GM18517 (cell line): ENCODE measurements around the gene OLFM1.

ENCODE experiments used
- ATAC-seq: cut with Tn5 transposase; IDR thresholded peaks from one replicate; pipeline ENCODE4 v1.9.1; 2021; ENCODE audit warnings: mild to moderate bottlenecking, moderate library complexity; ENCODE audit not compliant: unreplicated experiment

OLFM1 gene

DNA sequence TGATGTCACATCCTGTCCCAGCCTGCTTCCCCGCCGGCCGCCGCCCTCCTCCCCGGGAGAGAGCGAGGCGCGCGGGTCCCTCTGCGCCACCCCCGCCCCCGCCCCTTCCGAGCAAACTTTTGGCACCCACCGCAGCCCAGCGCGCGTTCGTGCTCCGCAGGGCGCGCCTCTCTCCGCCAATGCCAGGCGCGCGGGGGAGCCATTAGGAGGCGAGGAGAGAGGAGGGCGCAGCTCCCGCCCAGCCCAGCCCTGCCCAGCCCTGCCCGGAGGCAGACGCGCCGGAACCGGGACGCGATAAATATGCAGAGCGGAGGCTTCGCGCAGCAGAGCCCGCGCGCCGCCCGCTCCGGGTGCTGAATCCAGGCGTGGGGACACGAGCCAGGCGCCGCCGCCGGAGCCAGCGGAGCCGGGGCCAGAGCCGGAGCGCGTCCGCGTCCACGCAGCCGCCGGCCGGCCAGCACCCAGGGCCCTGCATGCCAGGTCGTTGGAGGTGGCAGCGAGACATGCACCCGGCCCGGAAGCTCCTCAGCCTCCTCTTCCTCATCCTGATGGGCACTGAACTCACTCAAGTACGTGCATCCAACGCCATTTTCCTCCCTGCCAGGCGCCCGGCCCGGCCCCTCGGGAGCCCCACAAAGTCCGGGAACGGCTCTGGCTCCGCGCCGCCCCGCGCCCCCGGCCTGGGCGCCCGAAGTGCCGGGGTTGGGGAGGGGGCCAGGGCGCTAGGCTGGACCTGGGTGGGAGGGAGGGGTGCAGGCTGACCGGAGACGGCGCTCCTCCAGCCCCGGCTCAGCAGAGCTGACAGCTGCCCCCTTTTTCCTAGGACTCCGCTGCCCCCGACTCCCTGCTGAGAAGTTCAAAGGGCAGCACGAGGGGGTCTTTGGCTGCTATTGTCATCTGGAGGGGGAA is 12.0 kb upstream of the OLFM1 start:
- no peak for ATAC-seq

DNA sequence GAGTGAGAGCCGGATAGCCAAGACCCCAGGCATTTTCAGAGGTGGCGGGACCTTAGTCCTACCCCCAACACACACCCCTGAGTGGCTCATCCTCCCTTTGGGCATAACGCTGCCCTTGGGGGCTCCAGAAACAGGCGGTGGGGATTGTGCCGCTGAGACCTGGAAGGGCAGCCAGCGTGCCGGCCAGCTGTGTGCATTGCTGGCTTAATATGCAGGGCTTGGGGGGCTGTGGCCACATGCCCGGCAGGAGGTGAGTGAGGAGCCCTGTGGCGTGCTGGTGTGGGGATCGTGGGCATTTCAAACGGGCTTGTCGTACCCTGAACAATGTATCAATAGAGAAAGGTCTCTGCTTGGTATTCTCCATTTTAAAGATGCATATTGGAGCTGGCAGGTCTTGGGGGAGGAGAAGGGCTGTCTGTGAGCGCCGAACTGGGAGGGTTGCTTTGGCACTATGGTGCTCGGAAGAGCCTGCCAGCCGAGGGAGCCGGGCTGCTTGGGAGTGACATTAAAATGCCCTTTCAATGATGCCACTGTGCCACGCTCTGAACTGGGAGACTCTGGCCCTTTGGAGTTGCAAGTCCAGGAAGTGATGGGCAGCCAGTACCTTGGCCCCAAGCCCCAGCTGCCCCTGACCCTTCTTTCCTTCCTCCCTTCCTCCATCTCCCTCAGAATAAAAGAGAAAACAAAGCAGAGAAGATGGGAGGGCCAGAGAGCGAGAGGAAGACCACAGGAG is 11.2 kb upstream of the OLFM1 start:
- no peak for ATAC-seq

DNA sequence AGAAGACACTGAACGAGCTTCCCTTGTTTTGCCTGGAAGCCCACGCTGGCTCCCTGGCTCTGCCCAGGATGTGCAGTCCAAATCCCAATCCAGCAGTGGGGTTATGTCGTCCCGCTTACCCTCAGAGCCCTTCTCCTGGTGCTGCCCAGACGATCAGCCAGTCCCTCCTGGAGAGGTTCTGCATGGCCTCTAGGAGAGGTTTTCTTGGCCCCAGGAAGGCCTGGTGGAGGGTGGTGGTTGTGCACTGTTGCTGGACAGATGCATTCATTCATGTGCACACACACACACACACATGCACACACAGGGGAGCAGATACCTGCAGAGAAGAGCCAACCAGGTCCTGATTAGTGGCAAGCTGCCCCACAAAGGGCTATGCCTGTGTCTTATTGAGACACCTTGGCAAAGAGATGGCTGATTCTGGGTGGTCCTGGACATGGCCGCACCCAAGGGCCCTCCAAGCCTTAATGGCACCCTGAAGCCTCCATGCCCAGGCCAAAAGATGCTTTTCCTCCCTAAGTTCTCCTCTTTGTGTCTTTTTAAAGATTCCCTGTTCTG is 10.5 kb upstream of the OLFM1 start:
- ATAC-seq, result no peak

DNA sequence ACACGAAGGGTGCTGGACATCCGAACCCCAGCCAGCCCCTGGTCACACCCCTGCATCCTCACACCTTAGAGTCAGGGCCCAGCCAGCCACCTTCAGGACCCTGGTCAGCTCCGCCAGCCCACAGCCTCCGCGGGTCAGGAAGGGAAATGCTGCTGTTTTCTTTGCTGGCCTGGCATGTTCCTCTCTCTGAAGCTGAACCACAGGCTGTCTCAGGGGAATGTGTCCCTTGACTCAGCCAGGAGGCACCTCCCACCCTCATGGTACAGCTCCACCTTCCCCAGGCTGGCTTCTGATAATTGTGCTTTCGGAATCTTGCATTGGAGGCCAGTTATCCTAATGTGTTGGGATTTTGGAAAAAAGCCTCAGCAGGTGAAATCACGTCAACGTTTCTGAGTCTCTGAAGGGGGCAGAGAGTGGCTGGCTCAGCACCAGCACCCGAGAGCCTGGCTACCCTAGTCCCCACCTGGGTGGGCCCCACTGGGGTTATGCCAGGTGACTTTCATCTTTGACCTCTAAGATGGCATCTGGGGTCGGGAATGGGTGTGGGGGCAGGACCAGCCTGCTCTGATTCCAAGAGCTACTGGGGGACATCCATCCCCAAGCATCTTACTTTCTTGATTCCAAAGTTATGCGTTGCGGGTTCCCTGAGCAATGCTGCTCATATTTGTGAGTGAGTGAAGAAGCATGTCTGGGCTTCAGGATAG is 9.8 kb upstream of the OLFM1 start:
- ATAC-seq, result no peak

DNA sequence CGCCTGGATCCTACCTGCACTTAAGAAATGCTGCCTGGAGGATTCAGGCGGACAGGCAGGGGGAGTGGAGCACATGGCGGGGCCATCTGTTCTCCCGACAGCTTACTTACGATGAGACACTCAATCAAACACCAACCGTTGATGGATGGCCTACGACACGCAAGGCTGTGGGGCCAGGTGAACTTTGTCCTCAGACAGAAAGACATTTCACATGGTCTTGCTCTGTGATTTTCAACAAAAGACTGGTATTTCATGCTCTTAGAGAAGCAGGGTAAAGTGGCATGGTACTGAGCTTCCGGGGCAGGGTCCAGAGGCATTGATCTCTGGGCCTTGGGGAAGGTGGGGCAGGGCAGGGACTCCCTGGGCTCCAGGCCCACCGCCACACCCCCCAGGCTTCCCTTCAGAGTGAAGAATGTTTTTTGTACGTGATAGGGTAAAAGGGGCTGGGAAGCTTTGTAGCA is 9.1 kb upstream of the OLFM1 start:
- ATAC-seq, result no peak

DNA sequence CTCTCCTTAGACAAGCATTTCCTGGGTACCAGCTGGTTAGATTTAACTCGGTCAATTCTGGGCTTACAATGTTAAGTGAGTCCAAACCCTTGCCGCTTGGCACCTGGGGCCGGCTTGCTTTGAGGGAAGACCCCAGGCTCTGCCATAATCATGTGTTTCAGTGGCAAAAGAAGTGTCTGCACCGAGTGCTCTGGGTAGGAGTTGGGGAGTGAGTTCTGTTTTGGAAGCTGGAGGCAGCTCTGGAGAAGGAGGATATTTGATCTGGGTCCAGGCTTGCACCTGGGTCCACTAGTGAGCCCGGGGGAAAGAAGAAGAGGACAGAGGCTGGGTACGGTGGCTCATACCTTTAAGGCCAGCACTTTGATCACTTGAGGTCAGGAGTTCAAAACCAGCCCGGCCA is 8.4 kb upstream of the OLFM1 start:
- no peak for ATAC-seq

DNA sequence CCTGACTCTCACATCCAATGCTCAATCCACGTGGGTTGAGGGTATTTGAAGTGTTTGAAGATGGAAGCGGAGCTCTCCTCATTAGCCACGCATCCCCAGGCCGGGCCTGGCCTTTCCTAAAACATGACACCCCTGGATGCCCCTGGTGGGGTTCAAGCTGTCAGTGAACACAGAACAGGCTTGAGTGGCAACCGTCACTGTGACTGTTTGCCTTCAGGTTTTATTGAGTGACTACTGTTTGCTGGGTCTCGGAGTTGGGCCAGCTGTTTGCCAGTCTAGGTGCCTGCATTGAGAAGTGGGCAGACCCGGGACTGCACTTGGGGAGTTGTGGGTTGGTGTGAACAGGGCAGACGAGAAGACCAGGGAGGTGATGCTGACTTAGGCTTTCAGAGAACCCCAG is 7.8 kb upstream of the OLFM1 start:
- no peak for ATAC-seq

DNA sequence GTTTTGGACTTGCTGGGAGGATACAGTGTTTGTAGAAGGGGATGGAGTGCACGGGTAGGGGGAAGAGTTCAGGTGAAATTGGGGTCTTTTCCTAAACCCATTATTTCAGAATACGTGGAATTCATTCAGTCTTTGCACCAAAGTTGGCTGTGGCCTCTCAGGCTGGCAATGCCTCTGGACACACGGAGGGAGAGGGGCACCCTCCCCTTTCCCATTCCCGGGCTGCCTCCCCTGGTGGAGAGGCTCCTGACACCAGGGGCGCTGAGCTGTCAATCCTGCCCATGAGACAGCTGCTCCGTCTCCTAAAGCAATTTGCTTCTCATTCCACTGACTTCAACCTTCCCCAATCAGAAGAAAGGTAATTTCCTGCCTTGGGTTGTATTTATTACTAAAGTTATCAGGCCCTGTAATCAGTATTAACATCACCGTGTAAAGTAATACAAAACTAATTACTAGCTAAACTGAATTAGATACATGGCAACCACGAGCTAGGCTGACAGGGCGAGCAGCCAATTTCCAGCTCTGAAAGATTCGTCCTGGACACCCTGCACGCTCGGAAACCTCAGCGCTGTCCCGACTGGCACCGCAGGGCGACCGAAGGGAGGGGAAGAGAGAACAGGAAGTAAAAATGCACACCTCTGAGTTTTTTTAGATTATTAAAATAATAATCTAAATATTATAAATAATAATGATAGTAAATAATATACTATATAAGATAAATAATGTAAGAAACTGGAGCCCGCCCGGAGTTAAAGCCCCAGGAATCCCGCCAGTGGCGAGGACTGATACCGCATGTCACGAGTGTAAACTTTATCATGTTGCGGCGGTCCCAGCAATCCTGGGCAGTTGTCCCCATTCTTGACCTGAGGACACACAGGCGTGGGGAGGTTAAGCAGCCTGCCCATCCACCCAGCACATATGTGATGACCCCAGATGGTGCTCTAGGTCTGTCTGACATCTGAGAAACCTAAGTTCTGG is 6.9 kb upstream of the OLFM1 start:
- ATAC-seq, result no peak

DNA sequence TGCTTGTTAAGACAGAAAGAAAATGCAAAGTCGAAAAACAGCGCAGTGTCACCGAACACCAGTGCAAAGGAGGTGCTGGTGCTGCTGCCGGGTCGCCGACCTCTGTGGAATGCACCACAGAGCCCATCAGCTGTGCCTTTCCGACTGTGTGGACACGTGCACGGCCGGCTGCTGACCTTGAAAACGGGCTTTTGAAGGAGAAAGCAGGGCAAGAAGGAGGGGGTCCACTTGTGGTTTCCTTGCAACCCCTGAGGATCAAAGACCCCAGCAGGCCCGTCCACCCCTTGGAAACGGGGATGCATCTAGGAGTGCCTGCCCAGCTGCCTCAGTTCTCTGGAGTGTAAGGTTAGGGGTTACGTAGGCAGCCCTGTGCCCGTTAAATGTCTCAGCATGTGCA is 6.2 kb upstream of the OLFM1 start:
- no peak for ATAC-seq

DNA sequence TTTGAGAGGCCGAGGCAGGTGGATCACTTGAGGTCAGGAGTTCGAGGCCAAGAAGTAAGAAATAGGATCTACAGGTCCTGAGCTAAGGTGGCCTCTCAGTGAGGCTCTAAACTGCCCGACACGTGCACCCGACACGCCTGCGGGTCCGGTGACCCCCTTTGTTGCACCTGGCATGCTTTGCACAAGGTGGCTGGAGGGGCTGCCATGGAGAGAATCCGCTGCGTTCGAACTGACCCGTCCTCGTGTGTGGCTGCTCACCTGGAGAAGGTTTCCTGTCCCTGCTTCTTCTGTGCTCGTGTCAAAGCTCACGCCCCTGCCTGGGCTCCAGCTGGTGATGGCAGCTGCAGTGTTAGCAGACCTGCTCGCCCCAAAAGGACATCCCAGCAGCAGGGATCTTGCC is 5.7 kb upstream of the OLFM1 start:
- ATAC-seq, result no peak

DNA sequence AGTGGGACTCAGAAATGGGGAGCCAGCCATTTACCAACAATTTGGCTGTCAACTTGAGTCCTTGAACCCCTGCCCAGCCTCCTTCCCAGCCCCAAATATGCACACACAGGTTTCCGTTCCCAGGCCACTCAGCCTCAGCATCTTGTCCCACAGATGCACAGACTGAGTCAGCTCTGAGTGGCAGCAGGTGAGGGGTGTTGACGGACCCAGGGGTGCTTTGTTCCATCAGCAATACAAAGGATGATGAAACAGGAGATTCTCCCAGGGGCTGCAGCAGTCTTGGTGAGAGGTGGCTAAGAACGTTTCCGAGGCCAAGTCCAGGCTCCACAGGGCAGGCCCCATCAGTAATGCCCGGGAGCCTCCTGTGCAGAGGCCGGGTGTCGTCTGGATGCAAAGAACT is 4.9 kb upstream of the OLFM1 start:
- no peak for ATAC-seq

DNA sequence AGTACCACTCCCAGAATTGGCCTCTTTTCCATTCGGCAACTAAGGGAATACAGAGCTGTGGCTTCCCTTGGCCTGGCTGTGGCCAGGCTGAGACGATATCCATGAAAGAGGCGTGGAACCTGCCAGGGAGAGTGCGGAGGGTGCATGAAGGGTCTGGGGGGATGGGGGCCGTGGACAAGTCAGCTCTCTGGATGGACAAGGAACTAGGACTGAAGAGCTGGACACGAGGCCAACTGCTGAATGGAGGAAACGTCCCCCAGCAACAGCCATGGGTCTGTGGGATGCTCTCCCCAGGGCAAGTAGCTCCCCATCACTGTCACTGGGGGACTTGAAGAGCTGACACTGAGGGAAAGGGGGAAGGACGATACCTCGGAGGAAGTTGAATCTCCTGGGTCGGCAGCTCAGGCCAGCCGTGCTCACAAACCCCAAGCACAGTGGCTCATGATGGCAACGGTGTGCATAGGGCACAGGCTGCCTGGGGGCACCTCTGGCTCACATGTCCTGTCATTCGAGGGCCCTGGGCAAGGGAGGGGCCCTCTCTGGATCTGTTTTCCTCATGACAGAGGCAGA is 4.1 kb upstream of the OLFM1 start:
- no peak for ATAC-seq

DNA sequence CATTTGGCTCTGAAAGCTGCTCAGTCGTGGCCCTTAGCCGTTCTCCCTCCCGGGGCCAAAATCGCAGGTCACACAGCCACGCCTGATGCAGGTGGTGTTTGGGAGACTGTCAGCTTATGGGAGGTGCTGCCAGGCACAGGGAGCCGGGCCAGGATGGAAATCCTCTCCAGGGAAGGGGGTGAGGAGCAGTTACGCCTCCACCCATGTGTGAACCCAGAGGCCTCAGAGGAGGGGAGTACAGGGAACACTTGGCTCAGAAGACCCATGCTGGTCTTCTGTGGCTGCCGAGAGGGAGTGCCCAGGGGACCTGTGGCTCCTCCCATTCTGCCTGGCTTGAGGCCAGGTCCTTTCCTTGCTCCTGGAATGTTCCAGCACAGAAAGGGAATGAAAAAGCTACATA is 3.6 kb upstream of the OLFM1 start:
- no peak for ATAC-seq

DNA sequence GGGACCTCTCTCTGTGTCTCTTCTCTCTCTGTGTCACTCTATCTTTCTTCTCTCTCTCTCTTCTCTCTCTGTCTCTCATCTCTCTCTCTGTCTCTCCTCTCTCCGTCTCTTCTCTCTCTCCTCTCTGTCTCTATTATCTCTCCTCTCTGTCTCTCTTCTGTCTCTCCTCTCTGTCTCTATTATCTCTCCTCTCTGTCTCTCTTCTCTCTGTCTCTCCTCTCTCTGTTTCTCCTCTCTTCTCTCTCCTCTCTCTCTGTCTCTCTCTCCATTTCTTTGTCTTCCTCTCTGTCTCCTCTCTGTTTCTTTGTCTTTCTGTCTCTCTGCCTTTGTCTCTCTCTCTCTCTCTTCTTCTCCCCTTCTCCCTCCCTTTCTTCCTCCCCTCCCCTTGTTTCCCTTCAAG is 3.2 kb upstream of the OLFM1 start:
- no peak for ATAC-seq

DNA sequence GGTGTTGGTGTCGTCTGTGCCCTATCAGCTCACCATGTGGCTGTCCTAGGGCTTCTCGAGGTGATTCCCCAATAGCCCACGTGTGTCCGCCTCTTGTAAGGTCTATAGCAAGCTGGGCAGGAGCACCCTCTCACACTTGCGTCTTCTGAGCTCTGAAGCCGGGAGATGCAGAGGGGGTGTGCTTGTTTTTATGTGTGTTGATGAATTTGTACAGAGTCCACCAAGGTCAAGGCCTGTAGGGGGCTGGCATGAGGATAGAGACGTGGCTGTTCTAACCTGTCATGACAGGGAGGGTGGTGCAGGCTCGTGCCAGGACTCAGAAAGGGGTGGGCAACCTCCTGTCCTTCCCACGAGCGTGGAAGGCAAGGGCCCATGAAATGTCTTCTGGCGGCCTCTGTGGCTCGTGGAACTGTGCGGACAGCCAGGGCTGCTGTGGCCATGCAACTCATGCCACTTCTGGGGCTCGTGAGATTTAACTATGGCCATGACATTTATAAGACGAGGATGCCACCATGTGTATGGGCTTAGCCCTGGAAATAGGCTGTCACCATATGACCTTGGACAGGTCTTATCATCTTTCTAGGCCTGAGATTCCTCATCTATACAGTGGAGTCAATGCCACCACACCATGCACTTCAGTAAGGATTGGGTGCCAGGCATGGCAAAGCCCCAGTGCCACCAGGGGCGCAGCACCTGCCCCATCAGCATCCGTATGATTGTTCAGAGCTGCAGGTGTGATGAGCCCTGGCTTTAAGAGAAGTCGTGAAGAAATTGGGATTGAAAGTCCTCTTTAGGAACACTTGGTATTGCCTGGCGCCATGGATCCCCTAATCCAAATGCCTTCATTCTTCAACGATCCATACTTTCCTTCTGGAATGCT is 2.3 kb upstream of the OLFM1 start:
- no peak for ATAC-seq

DNA sequence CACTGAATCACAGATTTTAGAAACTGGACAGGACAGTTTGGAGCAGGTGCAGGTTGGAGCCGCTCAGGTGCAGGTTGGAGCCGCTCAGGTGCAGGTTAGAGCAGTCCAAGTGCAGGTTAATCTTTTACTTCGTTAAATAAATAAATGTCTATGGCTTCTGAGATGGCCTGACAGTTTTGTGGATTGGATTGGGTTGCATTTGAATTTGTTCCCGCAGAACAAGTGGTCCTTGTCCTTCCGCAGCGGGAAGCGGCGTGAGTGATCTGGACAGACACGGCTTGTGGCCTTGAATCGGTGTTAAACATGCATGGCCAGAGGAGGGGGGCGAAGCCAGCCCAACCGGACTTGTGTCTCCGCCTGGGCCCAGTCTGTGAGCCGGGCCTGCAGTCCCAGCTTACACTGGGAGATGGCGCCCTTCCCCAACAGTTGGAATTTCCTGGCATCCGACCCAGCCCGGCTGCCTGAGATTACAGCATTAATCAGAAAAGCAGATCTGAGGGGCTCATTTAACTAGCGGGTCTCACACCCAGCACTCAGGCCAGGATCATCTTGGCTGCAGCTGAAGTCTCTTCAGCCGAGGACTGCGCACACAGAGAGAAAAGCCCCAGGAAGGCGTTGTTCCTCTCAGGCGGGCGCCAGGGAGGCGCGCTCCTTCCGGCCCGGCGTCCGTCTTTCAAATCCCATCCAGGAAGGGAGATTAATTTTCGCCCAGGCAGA is 1.5 kb upstream of the OLFM1 start:
- ATAC-seq, result no peak

DNA sequence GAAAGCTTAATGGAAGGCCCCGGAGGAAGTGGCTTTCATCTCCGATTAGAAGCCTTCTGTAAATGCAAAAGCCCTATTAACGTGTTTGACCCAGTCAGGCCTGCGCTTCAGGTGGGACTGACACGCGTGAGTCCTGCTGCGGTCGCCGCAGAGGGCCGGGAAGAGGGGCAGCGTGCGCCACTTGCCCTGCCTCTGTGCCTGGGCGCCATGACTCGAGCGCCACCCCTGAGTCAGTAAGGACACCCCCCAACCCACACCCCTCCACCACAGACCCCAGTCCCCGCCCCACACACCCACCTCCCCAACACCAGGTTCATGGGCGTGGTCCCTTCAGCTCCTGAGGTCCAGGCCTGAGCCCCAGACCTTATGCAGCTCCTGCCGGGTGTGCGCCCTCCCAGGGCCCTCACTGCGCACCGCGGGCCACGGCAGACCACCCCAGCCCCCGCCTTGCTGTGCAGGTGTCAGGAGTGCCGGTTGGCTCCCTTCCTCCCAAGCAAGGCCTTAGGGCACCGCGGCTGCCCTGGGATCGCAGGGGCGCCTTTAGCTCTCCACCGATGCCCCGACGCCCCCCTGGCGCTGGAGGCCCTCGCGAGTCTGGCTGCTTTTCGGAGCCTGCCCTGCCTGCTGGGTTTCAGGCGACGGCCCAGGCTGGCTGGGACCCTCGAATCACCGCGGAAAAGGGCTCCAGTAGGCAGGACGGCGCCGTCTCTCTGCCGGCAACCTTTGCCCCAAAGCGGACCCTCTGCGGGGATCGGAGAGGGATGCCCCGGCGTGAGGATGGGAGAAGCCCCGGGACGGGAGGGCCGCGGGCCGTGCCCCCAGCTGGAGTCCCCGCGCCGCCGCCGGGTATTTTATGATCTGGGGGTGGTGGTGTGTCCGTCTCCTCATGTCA is 625 bp upstream of the OLFM1 start:
- no peak for ATAC-seq
